HEK293T (cell line): ENCODE results near the gene LRRC18.

Source experiments
- ARNT ChIP-seq: fragments of 450-650 bp; IDR thresholded peaks from 2 replicates; pipeline ENCODE4 v1.6.1; 2017; ENCODE audit warnings: mild to moderate bottlenecking
- BHLHE40 ChIP-seq: fragments of 450-650 bp; IDR thresholded peaks from 2 replicates; pipeline ENCODE4 v1.6.1; 2016; ENCODE audit warnings: mild to moderate bottlenecking, moderate library complexity, borderline replicate concordance
- ELF4 ChIP-seq: fragments of 450-650 bp; IDR thresholded peaks from 2 replicates; pipeline ENCODE4 v1.6.1; 2017; ENCODE audit warnings: antibody characterized with exemption
- FOXA1 ChIP-seq: fragments of 450-650 bp; IDR thresholded peaks from 2 replicates; pipeline ENCODE4 v1.6.1; 2016; ENCODE audit warnings: mild to moderate bottlenecking
- FOXK2 ChIP-seq: fragments of 450-650 bp; IDR thresholded peaks from 2 replicates; pipeline ENCODE4 v1.6.1; 2016; ENCODE audit warnings: mild to moderate bottlenecking
- FOXM1 ChIP-seq: fragments of 450-650 bp; IDR thresholded peaks from 2 replicates; pipeline ENCODE4 v1.6.1; 2017; ENCODE audit warnings: mild to moderate bottlenecking, borderline replicate concordance
- HDGF ChIP-seq: fragments of 450-650 bp; IDR thresholded peaks from 2 replicates; pipeline ENCODE4 v1.6.1; 2017; ENCODE audit warnings: antibody characterized with exemption, borderline replicate concordance
- LEF1 ChIP-seq: fragments of 450-650 bp; IDR thresholded peaks from 2 replicates; pipeline ENCODE4 v1.6.1; 2017; ENCODE audit warnings: mild to moderate bottlenecking, borderline replicate concordance
- NFRKB ChIP-seq: fragments of 450-650 bp; IDR thresholded peaks from 2 replicates; pipeline ENCODE4 v1.6.1; 2016; ENCODE audit warnings: mild to moderate bottlenecking, moderate library complexity
- SP1 ChIP-seq: fragments of 450-650 bp; IDR thresholded peaks from 2 replicates; pipeline ENCODE4 v1.6.1; 2017
- SUZ12 ChIP-seq: fragments of 450-650 bp; IDR thresholded peaks from 2 replicates; pipeline ENCODE4 v1.6.1; 2016; ENCODE audit warnings: mild to moderate bottlenecking
- TARDBP ChIP-seq: fragments of 450-650 bp; IDR thresholded peaks from 2 replicates; pipeline ENCODE4 v1.6.1; 2016
- ZNF384 ChIP-seq: fragments of 450-650 bp; IDR thresholded peaks from 2 replicates; pipeline ENCODE4 v1.6.1; 2016
- TF ChIP-seq, protein P1 (sequence below): fragments of 450-650 bp; IDR thresholded peaks from 2 replicates; pipeline ENCODE4 v1.6.1; 2016

DNA sequence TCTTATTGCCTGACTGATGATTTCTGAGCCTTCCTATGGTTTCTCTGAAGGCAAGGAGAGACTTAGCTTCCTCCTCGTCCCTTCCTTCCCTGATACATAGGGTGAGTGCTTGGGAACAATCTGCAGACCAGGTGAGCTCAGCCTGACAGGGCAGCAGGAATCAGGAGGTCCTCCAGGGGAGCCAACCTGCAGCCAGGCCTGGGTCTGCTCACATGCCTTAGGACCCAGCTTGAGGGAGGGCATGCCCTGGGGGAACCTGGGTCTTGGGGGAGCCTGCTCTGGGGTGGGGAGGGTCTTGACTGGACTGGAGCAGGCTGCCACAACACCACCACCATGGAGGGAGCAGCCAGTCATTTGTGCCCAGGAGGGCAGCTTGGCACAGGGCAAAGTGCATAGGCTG lies 57.7 kb downstream of the LRRC18 start:
- TF ChIP-seq FOXM1 (no peak), SUZ12 (no peak), BHLHE40 (no peak), ELF4 (no peak), FOXA1 (no peak), TARDBP (no peak), FOXK2 (no peak), NFRKB (no peak), HDGF (no peak), SP1 (no peak), LEF1 (no peak), ARNT (no peak), ZNF384 (no peak)
- TF ChIP-seq, protein P1, sequence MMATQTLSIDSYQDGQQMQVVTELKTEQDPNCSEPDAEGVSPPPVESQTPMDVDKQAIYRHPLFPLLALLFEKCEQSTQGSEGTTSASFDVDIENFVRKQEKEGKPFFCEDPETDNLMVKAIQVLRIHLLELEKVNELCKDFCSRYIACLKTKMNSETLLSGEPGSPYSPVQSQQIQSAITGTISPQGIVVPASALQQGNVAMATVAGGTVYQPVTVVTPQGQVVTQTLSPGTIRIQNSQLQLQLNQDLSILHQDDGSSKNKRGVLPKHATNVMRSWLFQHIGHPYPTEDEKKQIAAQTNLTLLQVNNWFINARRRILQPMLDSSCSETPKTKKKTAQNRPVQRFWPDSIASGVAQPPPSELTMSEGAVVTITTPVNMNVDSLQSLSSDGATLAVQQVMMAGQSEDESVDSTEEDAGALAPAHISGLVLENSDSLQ: no peak
